ENCODE measurements around the gene DKC1. TPM values are rescaled to one million over a fixed set of nuclear protein-coding genes. Genes with fewer than 3 reads are reported as not detected.

Gene DKC1
- total RNA-seq, 1 experiment from 2014 or later, result 107 TPM

DNA sequence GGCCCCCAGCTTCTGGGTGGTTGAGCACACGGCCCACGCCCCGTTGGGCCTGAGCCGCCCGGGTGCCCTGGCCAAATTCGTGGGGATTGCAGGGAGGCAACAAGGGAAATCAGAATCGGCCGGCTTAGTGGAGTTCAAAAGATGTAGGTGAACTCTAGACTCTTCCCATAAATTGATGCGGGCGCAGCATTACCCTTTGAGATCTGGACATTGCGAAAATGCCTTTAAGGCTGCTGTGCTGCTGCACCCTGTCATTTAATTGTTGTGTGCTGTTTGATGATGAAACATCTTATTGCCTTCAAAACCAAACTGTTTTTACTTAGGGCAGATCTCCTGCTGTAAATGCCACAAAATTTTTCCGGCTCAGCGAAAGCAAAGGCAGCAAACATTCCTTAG, 43.0 kb downstream of the DKC1 start:
- POLR2A ChIA-PET, result interaction anchor here (0.6 to 1.7 kb wide), 5 partner anchors 12 to 1194 kb away, joined by 3 to 4 read pairs (median 3); partner anchors contain the start of gene SLC10A3
- Mint-ChIP-seq H3K36me3 (ENCODE audit: insufficient read depth, unreplicated experiment) (no peaks in the 10 kb centered on the region), H3K4me3 (ENCODE audit: unreplicated experiment) (peak overlapping the region; percentile 87), H3K27ac (ENCODE audit: unreplicated experiment) (peak overlapping the region; percentile 73), H3K9me3 (ENCODE audit: unreplicated experiment) (no peaks in the 10 kb centered on the region), H3K27me3 (ENCODE audit: insufficient read depth, unreplicated experiment) (no peaks in the 10 kb centered on the region), H3K4me1 (ENCODE audit: low read depth, unreplicated experiment) (no peaks in the 10 kb centered on the region)
- TF ChIP-seq, protein P1, sequence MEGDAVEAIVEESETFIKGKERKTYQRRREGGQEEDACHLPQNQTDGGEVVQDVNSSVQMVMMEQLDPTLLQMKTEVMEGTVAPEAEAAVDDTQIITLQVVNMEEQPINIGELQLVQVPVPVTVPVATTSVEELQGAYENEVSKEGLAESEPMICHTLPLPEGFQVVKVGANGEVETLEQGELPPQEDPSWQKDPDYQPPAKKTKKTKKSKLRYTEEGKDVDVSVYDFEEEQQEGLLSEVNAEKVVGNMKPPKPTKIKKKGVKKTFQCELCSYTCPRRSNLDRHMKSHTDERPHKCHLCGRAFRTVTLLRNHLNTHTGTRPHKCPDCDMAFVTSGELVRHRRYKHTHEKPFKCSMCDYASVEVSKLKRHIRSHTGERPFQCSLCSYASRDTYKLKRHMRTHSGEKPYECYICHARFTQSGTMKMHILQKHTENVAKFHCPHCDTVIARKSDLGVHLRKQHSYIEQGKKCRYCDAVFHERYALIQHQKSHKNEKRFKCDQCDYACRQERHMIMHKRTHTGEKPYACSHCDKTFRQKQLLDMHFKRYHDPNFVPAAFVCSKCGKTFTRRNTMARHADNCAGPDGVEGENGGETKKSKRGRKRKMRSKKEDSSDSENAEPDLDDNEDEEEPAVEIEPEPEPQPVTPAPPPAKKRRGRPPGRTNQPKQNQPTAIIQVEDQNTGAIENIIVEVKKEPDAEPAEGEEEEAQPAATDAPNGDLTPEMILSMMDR (IDR thresholded peaks at IDR 0.05; ENCODE audit: insufficient read depth in 1 of 2, low read depth in 1 of 2, low read length in 1 of 2, severe bottlenecking in 1 of 2, unreplicated experiment in 1 of 2), result no peak
- Histone ChIP-seq H3K36me3 (ENCODE audit: control insufficient read depth, insufficient read depth, low read length) (no peaks in the 10 kb centered on the region), H3K4me3 (ENCODE audit: low read depth, low read length) (peak overlapping the region; percentile 63), H3K27me3 (replicated peaks; ENCODE audit: control insufficient read depth, insufficient read depth, low read length) (no peaks in the 10 kb centered on the region), H3K4me1 (peaks cover 11% of the 10 kb centered on the region), H3K9me3 (no peaks in the 10 kb centered on the region)
- CTCF ChIA-PET, result interaction anchor here (0.6 kb wide), 2 partner anchors 21 to 28 kb away, joined by 3 read pairs; no protein-coding TSS in a partner anchor
- intact Hi-C loops (cut with micrococcal nuclease; ENCODE audit: unreplicated experiment), result loop anchor here (1.0 kb wide), 1 partner anchor 43 kb away; the partner anchor contains the start of gene DKC1
- BruUV-seq (replicated peaks), result no TSS peak
- DNase-seq, result no peak

DNA sequence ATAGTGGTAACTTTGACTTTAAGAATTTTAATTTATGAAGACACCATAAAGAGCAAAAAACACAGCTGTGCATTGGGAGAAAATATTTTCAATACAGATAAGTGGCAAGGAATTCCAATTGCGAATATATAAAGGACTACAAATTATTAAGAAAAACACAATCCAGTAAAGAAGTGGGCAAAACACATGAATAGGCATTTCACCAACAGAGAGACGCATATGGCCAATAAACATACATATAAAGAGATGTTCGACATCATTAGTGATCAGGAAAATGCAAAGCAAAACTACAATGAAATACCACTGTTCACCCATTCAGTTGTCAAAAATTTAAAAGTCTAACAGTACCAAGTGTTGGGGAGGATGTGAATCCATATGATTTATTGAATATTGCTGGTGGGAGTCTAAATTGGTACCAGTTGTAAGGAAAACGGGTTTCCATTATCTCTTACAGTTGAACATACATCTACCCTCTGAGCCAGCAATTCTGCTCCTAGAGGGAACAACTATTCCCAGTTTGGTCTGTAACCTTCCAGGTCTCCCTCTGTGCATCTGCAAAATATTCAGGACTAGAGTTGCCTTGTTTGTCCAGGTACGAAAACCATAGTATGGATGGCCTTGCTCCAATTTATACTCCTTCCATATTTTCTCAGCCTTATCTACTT, 44.3 kb downstream of the DKC1 start:
- no peak overlapping the region for H3K4me3 ChIP-seq (ENCODE audit: low read depth, low read length)
- Mint-ChIP-seq H3K4me1 (ENCODE audit: low read depth, unreplicated experiment) (no peaks in the 10 kb centered on the region), H3K27me3 (ENCODE audit: insufficient read depth, unreplicated experiment) (no peaks in the 10 kb centered on the region), H3K4me3 (ENCODE audit: unreplicated experiment) (no peak overlapping the region), H3K27ac (ENCODE audit: unreplicated experiment) (no peak overlapping the region), H3K9me3 (ENCODE audit: unreplicated experiment) (no peaks in the 10 kb centered on the region), H3K36me3 (ENCODE audit: insufficient read depth, unreplicated experiment) (no peaks in the 10 kb centered on the region)
- TF ChIP-seq, protein P1 (IDR thresholded peaks at IDR 0.05; ENCODE audit: insufficient read depth in 1 of 2, low read depth in 1 of 2, low read length in 1 of 2, severe bottlenecking in 1 of 2, unreplicated experiment in 1 of 2), result no peak
- POLR2A ChIA-PET, result interaction anchor here (1.0 kb wide), 1 partner anchor 11 kb away, joined by 3 read pairs; no protein-coding TSS in a partner anchor
- intact Hi-C loops (cut with micrococcal nuclease; ENCODE audit: unreplicated experiment), result no loop called here
- CTCF ChIA-PET, result no interaction called here
- no peaks in the 10 kb centered on the region for H3K9me3 ChIP-seq
- H3K36me3 ChIP-seq (ENCODE audit: control insufficient read depth, insufficient read depth, low read length), result no peaks in the 10 kb centered on the region
- peaks cover 3% of the 10 kb centered on the region; the same call in 1 of the 2 replicates for H3K4me1 ChIP-seq
- H3K27me3 ChIP-seq (replicated peaks; ENCODE audit: control insufficient read depth, insufficient read depth, low read length), result no peaks in the 10 kb centered on the region
- DNase-seq, result no peak
- BruUV-seq (replicated peaks), result no TSS peak

DNA sequence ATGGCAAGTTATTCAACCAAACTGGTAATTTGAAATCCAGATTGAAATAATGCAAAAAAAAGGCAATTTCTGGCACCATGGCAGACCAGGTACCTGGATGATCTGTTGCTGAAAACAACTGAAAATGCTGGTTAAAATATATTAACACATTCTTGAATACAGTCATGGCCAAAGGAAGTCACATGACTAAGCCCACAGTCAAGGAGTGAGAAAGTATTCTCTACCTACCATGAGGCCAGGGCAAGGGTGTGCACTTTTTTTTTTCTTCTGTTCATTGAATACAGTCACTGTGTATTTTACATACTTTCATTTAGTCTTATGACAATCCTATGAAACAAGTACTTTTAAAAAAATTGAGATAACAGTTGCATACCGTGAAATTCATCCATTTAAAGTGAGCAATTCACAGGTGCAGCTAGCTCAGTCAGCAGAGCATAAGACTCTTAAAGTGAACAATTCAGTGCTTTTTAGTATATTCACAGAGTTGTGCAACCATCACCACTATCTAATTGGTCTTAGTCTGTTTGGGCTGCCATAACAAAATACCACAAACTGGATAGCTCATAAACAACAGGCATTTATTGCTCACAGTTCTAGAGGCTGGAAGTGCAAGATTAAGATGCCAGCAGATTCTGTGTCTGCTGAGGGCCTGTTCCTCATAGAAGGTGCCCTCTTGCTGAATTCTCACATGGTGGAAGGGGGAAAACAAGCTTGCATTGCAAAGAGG, 47.4 kb downstream of the DKC1 start:
- no peaks in the 10 kb centered on the region for H3K36me3 Mint-ChIP-seq (ENCODE audit: insufficient read depth, unreplicated experiment)
- no peaks in the 10 kb centered on the region for H3K27me3 ChIP-seq (replicated peaks; ENCODE audit: control insufficient read depth, insufficient read depth, low read length)
- POLR2A ChIA-PET, result no interaction called here
- CTCF ChIA-PET, result no interaction called here
- H3K9me3 ChIP-seq, result no peaks in the 10 kb centered on the region
- no peaks in the 10 kb centered on the region for H3K36me3 ChIP-seq (ENCODE audit: control insufficient read depth, insufficient read depth, low read length)
- no peaks in the 10 kb centered on the region for H3K27me3 Mint-ChIP-seq (ENCODE audit: insufficient read depth, unreplicated experiment)
- intact Hi-C loops (cut with micrococcal nuclease; ENCODE audit: unreplicated experiment), result no loop called here
- no peak overlapping the region for H3K4me3 Mint-ChIP-seq (ENCODE audit: unreplicated experiment)
- TF ChIP-seq, protein P1 (IDR thresholded peaks at IDR 0.05; ENCODE audit: insufficient read depth in 1 of 2, low read depth in 1 of 2, low read length in 1 of 2, severe bottlenecking in 1 of 2, unreplicated experiment in 1 of 2), result no peak
- no peak overlapping the region for H3K4me3 ChIP-seq (ENCODE audit: low read depth, low read length)
- H3K27ac Mint-ChIP-seq (ENCODE audit: unreplicated experiment), result no peak overlapping the region
- no peak for DNase-seq
- H3K9me3 Mint-ChIP-seq (ENCODE audit: unreplicated experiment), result no peaks in the 10 kb centered on the region
- no TSS peak for BruUV-seq (replicated peaks)
- H3K4me1 ChIP-seq, result no peaks in the 10 kb centered on the region
- H3K4me1 Mint-ChIP-seq (ENCODE audit: low read depth, unreplicated experiment), result no peaks in the 10 kb centered on the region

Measured in Caco-2 (cell line).